GM12874 (cell line): ENCODE measurements around the gene NUDCD3.

ENCODE experiments used
- CTCF ChIP-seq: IDR thresholded peaks from 2 replicates; pipeline ENCODE4 v1.5.1; 2011; ENCODE audit warnings: low read depth, mild to moderate bottlenecking, control low read depth, low read length, moderate library complexity; ENCODE audit not compliant: insufficient read depth

The NUDCD3 gene

GRCh38 chr7:44334734-44335097 is 155.7 kb downstream of the NUDCD3 start:
- TF ChIP-seq CTCF: no peak

- TF ChIP-seq CTCF: no peak
Observed at GRCh38 chr7:44333911-44334733, 156.3 kb downstream of the NUDCD3 start.

- TF ChIP-seq CTCF: no peak
Observed at GRCh38 chr7:44331682-44332081, 158.8 kb downstream of the NUDCD3 start.

GRCh38 chr7:44330331-44330730 is 160.1 kb downstream of the NUDCD3 start:
- no peak for TF ChIP-seq CTCF

GRCh38 chr7:44329888-44330287 is 160.6 kb downstream of the NUDCD3 start:
- no peak for TF ChIP-seq CTCF
